ENCODE data around the gene LBX2. TPM values are rescaled to one million over a fixed set of nuclear protein-coding genes. Genes with fewer than 3 reads are reported as not detected.

The LBX2 gene
- total RNA-seq, 1 donor: 5.4 TPM

GRCh38 chr2:74495440-74495839 is 4.0 kb downstream of the LBX2 start:
- no peaks in the 10 kb centered on the region for H4K20me1 ChIP-seq (ENCODE audit: insufficient read depth, low read length)
- DNase-seq (ENCODE audit: insufficient read length, low spot score, missing footprints): no peak
- H3K9me3 ChIP-seq (ENCODE audit: low read depth, low read length): no peaks in the 10 kb centered on the region
- no peak overlapping the region for H3K27ac ChIP-seq (ENCODE audit: low read depth, low read length)
- peaks cover 19% of the 10 kb centered on the region for H3K4me1 ChIP-seq (ENCODE audit: insufficient read depth, low read length)
- H3K79me2 ChIP-seq (ENCODE audit: insufficient read depth, low read length): no peaks in the 10 kb centered on the region
- H2AFZ ChIP-seq (ENCODE audit: low read length): no peak overlapping the region
- no peak for TF ChIP-seq CTCF (IDR thresholded peaks at IDR 0.05; ENCODE audit: extremely low read depth, low read depth, low read length)
- no peak overlapping the region for H3K4me2 ChIP-seq (ENCODE audit: insufficient read depth, low read length)
- H3K36me3 ChIP-seq (ENCODE audit: insufficient read depth, low read length): peaks cover 37% of the 10 kb centered on the region
- no peaks in the 10 kb centered on the region for H3K27me3 ChIP-seq (ENCODE audit: insufficient read depth, low read length)
- H3K4me3 ChIP-seq (ENCODE audit: insufficient read depth, low read length): no peak overlapping the region

- no peak overlapping the region for H2AFZ ChIP-seq (ENCODE audit: low read length)
- TF ChIP-seq CTCF (IDR thresholded peaks at IDR 0.05; ENCODE audit: extremely low read depth, low read depth, low read length): no peak
- H3K36me3 ChIP-seq (ENCODE audit: insufficient read depth, low read length): peaks cover 41% of the 10 kb centered on the region
- DNase-seq (ENCODE audit: insufficient read length, low spot score, missing footprints): peak; percentile 44
- H4K20me1 ChIP-seq (ENCODE audit: insufficient read depth, low read length): no peaks in the 10 kb centered on the region
- H3K27ac ChIP-seq (ENCODE audit: low read depth, low read length): no peak overlapping the region
- no peak overlapping the region for H3K4me2 ChIP-seq (ENCODE audit: insufficient read depth, low read length)
- H3K27me3 ChIP-seq (ENCODE audit: insufficient read depth, low read length): no peaks in the 10 kb centered on the region
- peaks cover 11% of the 10 kb centered on the region for H3K79me2 ChIP-seq (ENCODE audit: insufficient read depth, low read length)
- H3K4me1 ChIP-seq (ENCODE audit: insufficient read depth, low read length): peaks cover 22% of the 10 kb centered on the region
- H3K9me3 ChIP-seq (ENCODE audit: low read depth, low read length): no peaks in the 10 kb centered on the region
- H3K4me3 ChIP-seq (ENCODE audit: insufficient read depth, low read length): no peak overlapping the region
Measured at GRCh38 chr2:74493546-74493945, 5.9 kb downstream of the LBX2 start.

DNA sequence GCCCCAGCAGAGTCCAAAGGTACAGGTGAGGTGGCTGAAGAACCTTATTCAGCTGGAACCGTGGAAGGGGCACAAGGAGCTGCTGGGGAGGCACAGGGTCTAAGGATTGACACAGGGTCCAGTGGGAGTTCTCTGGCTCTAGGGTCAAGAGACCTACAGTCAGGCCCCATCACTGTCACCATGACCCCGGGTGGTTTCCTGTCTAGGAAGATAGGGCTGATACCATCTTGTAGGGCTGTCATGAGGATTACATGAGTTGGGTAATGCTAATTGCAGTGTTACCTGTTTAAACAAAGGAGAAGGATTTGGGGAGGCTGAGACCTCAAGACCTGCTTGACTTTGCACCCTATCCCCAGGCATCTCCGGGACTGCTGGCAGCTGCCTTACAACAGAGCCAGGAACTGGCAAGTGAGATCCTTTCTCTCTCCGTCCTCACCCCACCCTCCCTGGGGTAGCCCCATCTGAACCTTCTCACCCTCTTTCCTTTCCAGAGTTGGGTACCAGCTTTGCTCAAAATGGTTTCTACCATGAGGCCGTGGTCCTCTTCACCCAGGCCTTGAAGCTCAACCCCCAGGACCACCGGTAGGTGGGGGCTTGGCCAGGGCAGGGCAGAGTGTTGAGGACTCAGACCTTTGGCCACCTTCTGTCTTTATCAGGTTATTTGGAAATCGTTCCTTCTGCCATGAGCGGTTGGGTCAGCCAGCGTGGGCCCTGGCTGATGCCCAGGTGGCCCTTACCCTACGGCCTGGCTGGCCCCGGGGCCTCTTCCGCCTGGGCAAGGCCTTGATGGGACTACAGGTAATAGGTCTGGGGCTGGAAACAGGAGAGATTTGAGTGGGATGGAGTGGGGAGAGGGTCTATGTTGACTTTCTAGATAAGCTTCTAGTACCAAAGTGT is 7.5 kb downstream of the LBX2 start:
- H3K79me2 ChIP-seq (ENCODE audit: insufficient read depth, low read length): peaks cover 13% of the 10 kb centered on the region
- DNase-seq (ENCODE audit: insufficient read length, low spot score, missing footprints): no peak
- no peak overlapping the region for H3K27ac ChIP-seq (ENCODE audit: low read depth, low read length)
- peaks cover 29% of the 10 kb centered on the region for H3K4me1 ChIP-seq (ENCODE audit: insufficient read depth, low read length)
- no peaks in the 10 kb centered on the region for H3K9me3 ChIP-seq (ENCODE audit: low read depth, low read length)
- H2AFZ ChIP-seq (ENCODE audit: low read length): no peak overlapping the region
- H3K4me3 ChIP-seq (ENCODE audit: insufficient read depth, low read length): no peak overlapping the region
- peaks cover 41% of the 10 kb centered on the region for H3K36me3 ChIP-seq (ENCODE audit: insufficient read depth, low read length)
- H3K27me3 ChIP-seq (ENCODE audit: insufficient read depth, low read length): no peaks in the 10 kb centered on the region
- H3K4me2 ChIP-seq (ENCODE audit: insufficient read depth, low read length): no peak overlapping the region
- no peak for TF ChIP-seq CTCF (IDR thresholded peaks at IDR 0.05; ENCODE audit: extremely low read depth, low read depth, low read length)
- no peaks in the 10 kb centered on the region for H4K20me1 ChIP-seq (ENCODE audit: insufficient read depth, low read length)

GRCh38 chr2:74489906-74490305 is 9.5 kb downstream of the LBX2 start:
- DNase-seq (ENCODE audit: insufficient read length, low spot score, missing footprints): no peak
- no peak for TF ChIP-seq CTCF (IDR thresholded peaks at IDR 0.05; ENCODE audit: extremely low read depth, low read depth, low read length)
- H4K20me1 ChIP-seq (ENCODE audit: insufficient read depth, low read length): no peaks in the 10 kb centered on the region

More at GRCh38 chr2:74489906-74490305, 9.5 kb downstream of the LBX2 start:
- Histone ChIP-seq H3K36me3 (ENCODE audit: insufficient read depth, low read length) (peaks cover 53% of the 10 kb centered on the region), H3K27ac (ENCODE audit: low read depth, low read length) (no peak overlapping the region), H3K4me1 (ENCODE audit: insufficient read depth, low read length) (peaks cover 29% of the 10 kb centered on the region), H3K79me2 (ENCODE audit: insufficient read depth, low read length) (peaks cover 24% of the 10 kb centered on the region), H2AFZ (ENCODE audit: low read length) (no peak overlapping the region), H3K4me3 (ENCODE audit: insufficient read depth, low read length) (no peak overlapping the region), H3K9me3 (ENCODE audit: low read depth, low read length) (no peaks in the 10 kb centered on the region), H3K4me2 (ENCODE audit: insufficient read depth, low read length) (no peak overlapping the region), H3K27me3 (ENCODE audit: insufficient read depth, low read length) (no peaks in the 10 kb centered on the region)

Data from osteoblast (primary cell).